WTC11 (cell line): ENCODE results near the gene TNFRSF14. TPM values are rescaled to one million over a fixed set of nuclear protein-coding genes. Genes with fewer than 3 reads are reported as not detected.
"Not testable (repeated sequence)": the region's sequence is repeated elsewhere in the genome, so short reads cannot be mapped to it uniquely, and the experiment has no call there.

Experiments
- ATAC-seq: fragments of 200-7000 bp; cut with Tn5 transposase; 2 replicates; pipeline ENCODE4 v1.10.0; 2021; ENCODE audit warnings: mild to moderate bottlenecking, moderate library complexity
- CTCF ChIA-PET: fragments of 300-600 bp; sonication (Branson Sonifier 250); formaldehyde crosslinking; loops from one replicate; lab custom pipeline; 2021; ENCODE audit warnings: antibody characterized with exemption; lab: Charles Lee
- POLR2A ChIA-PET: fragments of 350-600 bp; sonication (Branson Sonifier 250); formaldehyde crosslinking; loops from one replicate; lab custom pipeline; 2021; ENCODE audit warnings: antibody characterized with exemption; lab: Charles Lee
- DNase-seq: peaks from one replicate; pipeline ENCODE4 v3.0.0; 2021; ENCODE audit warnings: low spot score
- H3K27ac Mint-ChIP-seq: 2 replicates; pipeline ENCODE4 v1.8.0; 2021; ENCODE audit warnings: mixed read lengths
- H3K27me3 Mint-ChIP-seq: 2 replicates; pipeline ENCODE4 v1.8.0; 2021; ENCODE audit warnings: low read depth, mild to moderate bottlenecking, moderate library complexity, mixed read lengths
- H3K36me3 Mint-ChIP-seq: 2 replicates; pipeline ENCODE4 v1.8.0; 2021; ENCODE audit warnings: mixed read lengths
- H3K4me1 Mint-ChIP-seq: 2 replicates; pipeline ENCODE4 v1.8.0; 2022; ENCODE audit warnings: mixed read lengths
- H3K4me3 Mint-ChIP-seq: 2 replicates; pipeline ENCODE4 v1.8.0; 2021; ENCODE audit warnings: mild to moderate bottlenecking, moderate library complexity, mixed read lengths
- H3K9me3 Mint-ChIP-seq: 2 replicates; pipeline ENCODE4 v1.8.0; 2021; ENCODE audit warnings: mixed read lengths
- ATF1 ChIP-seq: sonication (generic); formaldehyde crosslinking; IDR thresholded peaks from 2 replicates; pipeline ENCODE4 v1.8.1; 2023; ENCODE audit warnings: mild to moderate bottlenecking, moderate library complexity, missing genetic modification reagents
- CBFB ChIP-seq: sonication (generic); formaldehyde crosslinking; IDR thresholded peaks from 2 replicates; pipeline ENCODE4 v1.8.1; 2022; ENCODE audit warnings: mild to moderate bottlenecking, low read depth, missing genetic modification reagents
- CREB1 ChIP-seq: sonication (generic); formaldehyde crosslinking; IDR thresholded peaks from 2 replicates; pipeline ENCODE4 v1.8.0; 2023; ENCODE audit warnings: mild to moderate bottlenecking, missing genetic modification reagents
- CTCF ChIP-seq: fragments of 200-600 bp; IDR thresholded peaks from 2 replicates; pipeline ENCODE4 v1.8.0; 2022; ENCODE audit warnings: antibody characterized with exemption
- ESRRA ChIP-seq: sonication (generic); formaldehyde crosslinking; IDR thresholded peaks from 2 replicates; pipeline ENCODE4 v1.8.1; 2022; ENCODE audit warnings: mild to moderate bottlenecking, missing genetic modification reagents, borderline replicate concordance
- GTF2I ChIP-seq: fragments of 250-450 bp; sonication (Bioruptor Pico); conservative IDR thresholded peaks from 2 replicates; pipeline ENCODE4 v1.4.0; 2021; ENCODE audit warnings: mild to moderate bottlenecking
- HMGA2 ChIP-seq: fragments of 250-450 bp; sonication (Bioruptor Pico); IDR thresholded peaks from 2 replicates; pipeline ENCODE4 v1.4.0; 2021; ENCODE audit warnings: mild to moderate bottlenecking, moderate library complexity
- IRF1 ChIP-seq: sonication (generic); formaldehyde crosslinking; IDR thresholded peaks from 2 replicates; pipeline ENCODE4 v1.8.0; 2023; ENCODE audit warnings: missing genetic modification reagents
- IRF2 ChIP-seq: sonication (generic); formaldehyde crosslinking; IDR thresholded peaks from 2 replicates; pipeline ENCODE4 v1.8.0; 2022; ENCODE audit warnings: low read depth, missing genetic modification reagents, borderline replicate concordance
- KAT7 ChIP-seq: sonication (generic); formaldehyde crosslinking; IDR thresholded peaks from 2 replicates; pipeline ENCODE4 v1.8.1; 2023; ENCODE audit warnings: missing genetic modification reagents, mild to moderate bottlenecking, borderline replicate concordance
- MAX ChIP-seq: sonication (generic); formaldehyde crosslinking; IDR thresholded peaks from 2 replicates; pipeline ENCODE4 v1.8.0; 2022; ENCODE audit warnings: mild to moderate bottlenecking, missing genetic modification reagents
- MLX ChIP-seq: sonication (generic); formaldehyde crosslinking; IDR thresholded peaks from 2 replicates; pipeline ENCODE4 v1.8.1; 2023; ENCODE audit warnings: mild to moderate bottlenecking, missing genetic modification reagents, moderate library complexity
- SP1 ChIP-seq: sonication (generic); formaldehyde crosslinking; conservative IDR thresholded peaks from 2 replicates; pipeline ENCODE4 v1.8.1; 2022; ENCODE audit warnings: missing genetic modification reagents
- ZBTB21 ChIP-seq: sonication (generic); formaldehyde crosslinking; IDR thresholded peaks from 2 replicates; pipeline ENCODE4 v1.8.1; 2023; ENCODE audit warnings: mild to moderate bottlenecking, missing genetic modification reagents, borderline replicate concordance
- ZNF263 ChIP-seq: sonication (generic); formaldehyde crosslinking; IDR thresholded peaks from 2 replicates; pipeline ENCODE4 v1.8.1; 2022; ENCODE audit warnings: low read depth, mild to moderate bottlenecking, moderate library complexity, missing genetic modification reagents
- total RNA-seq: library from RNA; stranded (reverse); gene quantifications from 3 replicates; pipeline ENCODE4 v1.2.3, GENCODE V29; 2021
- TF ChIP-seq, protein P1 (sequence below): sonication (generic); formaldehyde crosslinking; IDR thresholded peaks from 2 replicates; pipeline ENCODE4 v1.8.1; 2022; ENCODE audit warnings: missing genetic modification reagents, borderline replicate concordance
- TF ChIP-seq, protein P2 (sequence below): fragments of 250-450 bp; sonication (Bioruptor Pico); conservative IDR thresholded peaks from 2 replicates; pipeline ENCODE4 v1.9.0; 2021; ENCODE audit warnings: mild to moderate bottlenecking
- TF ChIP-seq, protein P3 (sequence below): fragments of 250-450 bp; sonication (Bioruptor Pico); IDR thresholded peaks from 2 replicates; pipeline ENCODE4 v1.9.0; 2021; ENCODE audit warnings: mild to moderate bottlenecking
- TF ChIP-seq, protein P4 (sequence below): fragments of 250-450 bp; sonication (Bioruptor Pico); IDR thresholded peaks from 2 replicates; pipeline ENCODE4 v1.9.0; 2021; ENCODE audit warnings: mild to moderate bottlenecking

The TNFRSF14 gene
- total RNA-seq, 1 experiment from 2014 or later = 0.87 TPM

DNA sequence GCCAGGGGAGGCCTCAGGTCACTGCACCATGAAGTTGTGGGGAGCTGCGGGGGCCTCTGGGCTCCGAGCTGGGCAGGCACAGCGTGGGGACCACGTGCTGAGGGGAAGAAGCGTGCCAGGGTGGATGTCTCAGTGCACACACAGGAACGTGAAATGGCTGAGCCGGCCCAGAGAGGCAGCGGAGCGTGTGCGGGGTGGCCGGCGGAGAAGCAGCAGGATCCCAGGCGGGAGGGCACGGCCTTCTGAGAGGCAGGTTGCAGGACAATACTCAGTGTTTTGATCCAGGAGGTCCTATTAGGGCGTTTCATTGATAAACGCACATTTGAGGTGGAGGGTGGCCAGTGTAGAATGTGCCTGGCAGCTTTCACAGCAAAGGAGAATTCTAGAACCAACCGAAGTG lies 12.9 kb downstream of the TNFRSF14 start (continued):
- TF ChIP-seq, protein P1, sequence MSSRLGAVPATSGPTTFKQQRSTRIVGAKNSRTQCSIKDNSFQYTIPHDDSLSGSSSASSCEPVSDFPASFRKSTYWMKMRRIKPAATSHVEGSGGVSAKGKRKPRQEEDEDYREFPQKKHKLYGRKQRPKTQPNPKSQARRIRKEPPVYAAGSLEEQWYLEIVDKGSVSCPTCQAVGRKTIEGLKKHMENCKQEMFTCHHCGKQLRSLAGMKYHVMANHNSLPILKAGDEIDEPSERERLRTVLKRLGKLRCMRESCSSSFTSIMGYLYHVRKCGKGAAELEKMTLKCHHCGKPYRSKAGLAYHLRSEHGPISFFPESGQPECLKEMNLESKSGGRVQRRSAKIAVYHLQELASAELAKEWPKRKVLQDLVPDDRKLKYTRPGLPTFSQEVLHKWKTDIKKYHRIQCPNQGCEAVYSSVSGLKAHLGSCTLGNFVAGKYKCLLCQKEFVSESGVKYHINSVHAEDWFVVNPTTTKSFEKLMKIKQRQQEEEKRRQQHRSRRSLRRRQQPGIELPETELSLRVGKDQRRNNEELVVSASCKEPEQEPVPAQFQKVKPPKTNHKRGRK (CRISPR knock-in tag) = no peak
- TF ChIP-seq, protein P2, sequence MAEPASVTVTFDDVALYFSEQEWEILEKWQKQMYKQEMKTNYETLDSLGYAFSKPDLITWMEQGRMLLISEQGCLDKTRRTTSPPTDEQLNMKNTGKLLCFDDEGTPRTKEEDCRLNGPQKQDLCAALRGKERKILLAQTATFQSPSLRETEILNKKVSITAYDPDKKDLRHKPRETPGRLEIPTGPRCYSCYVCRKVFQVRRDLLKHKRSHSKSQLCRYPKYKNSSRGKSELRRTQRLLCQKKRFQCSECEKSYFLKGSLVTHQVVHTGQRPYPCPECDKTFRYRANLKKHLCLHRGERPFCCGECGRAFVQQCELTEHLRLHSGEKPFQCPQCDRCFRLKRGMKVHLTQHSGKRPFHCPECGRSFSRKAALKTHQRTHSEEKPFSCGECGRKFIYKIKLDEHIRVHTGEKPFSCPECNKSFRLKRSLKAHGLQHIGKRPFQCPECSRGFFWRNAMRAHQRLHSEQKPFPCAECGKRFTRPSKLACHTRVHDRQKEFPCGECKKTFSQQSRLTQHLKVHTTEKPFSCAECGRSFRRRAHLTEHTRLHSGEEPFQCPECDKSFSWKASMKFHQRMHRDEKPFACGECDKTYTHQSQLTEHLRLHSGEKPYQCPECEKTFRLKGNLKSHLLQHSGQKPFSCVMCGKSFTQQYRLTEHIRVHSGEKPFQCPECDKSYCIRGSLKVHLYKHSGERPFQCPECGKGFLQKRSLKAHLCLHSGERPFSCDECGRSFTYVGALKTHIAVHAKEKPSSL (CRISPR knock-in tag) = no peak
- TF ChIP-seq SP1 (CRISPR knock-in tag) = no peak
- TF ChIP-seq, protein P3, sequence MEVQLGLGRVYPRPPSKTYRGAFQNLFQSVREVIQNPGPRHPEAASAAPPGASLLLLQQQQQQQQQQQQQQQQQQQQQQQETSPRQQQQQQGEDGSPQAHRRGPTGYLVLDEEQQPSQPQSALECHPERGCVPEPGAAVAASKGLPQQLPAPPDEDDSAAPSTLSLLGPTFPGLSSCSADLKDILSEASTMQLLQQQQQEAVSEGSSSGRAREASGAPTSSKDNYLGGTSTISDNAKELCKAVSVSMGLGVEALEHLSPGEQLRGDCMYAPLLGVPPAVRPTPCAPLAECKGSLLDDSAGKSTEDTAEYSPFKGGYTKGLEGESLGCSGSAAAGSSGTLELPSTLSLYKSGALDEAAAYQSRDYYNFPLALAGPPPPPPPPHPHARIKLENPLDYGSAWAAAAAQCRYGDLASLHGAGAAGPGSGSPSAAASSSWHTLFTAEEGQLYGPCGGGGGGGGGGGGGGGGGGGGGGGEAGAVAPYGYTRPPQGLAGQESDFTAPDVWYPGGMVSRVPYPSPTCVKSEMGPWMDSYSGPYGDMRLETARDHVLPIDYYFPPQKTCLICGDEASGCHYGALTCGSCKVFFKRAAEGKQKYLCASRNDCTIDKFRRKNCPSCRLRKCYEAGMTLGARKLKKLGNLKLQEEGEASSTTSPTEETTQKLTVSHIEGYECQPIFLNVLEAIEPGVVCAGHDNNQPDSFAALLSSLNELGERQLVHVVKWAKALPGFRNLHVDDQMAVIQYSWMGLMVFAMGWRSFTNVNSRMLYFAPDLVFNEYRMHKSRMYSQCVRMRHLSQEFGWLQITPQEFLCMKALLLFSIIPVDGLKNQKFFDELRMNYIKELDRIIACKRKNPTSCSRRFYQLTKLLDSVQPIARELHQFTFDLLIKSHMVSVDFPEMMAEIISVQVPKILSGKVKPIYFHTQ (CRISPR knock-in tag) = no peak

DNA sequence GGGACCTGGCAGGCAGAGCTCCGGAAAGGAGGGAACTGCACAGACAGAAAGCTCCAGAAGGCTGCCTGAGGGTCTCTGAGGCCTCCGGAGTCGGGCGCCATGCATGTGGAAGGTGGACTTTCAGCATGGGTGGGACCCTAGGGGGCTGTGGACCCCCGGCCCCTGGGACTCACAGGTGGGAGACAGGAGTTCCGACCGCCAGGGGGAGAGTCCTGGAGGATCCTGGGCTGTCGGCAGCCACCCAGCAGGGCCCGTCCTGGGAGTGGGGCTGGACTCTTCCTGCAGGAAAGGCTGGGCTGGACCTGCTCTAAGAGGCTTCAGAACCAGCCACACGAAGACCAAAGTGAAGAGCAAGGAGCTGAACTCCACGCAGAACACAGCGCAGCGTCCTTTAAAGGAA lies 13.5 kb downstream of the TNFRSF14 start:
- H3K4me3 Mint-ChIP-seq, ATAC-seq, H3K4me1 Mint-ChIP-seq, H3K27ac Mint-ChIP-seq, DNase-seq, POLR2A ChIA-PET: not testable (repeated sequence)
- CTCF ChIA-PET = interaction anchor here (1.0 kb wide), 1 partner anchor 254 kb away, joined by 3 read pairs; no protein-coding TSS in a partner anchor
- H3K27me3 Mint-ChIP-seq = peaks cover 11% of the 10 kb centered on the region; the same call in 1 of the 2 replicates
- H3K9me3 Mint-ChIP-seq = peaks cover 21% of the 10 kb centered on the region
- peaks cover 13% of the 10 kb centered on the region; the same call in 1 of the 2 replicates for H3K36me3 Mint-ChIP-seq

GRCh38 chr1:2570332-2570731 lies 14.2 kb downstream of the TNFRSF14 start:
- H3K27me3 Mint-ChIP-seq = peaks cover 11% of the 10 kb centered on the region; the same call in 1 of the 2 replicates
- no peak overlapping the region for H3K27ac Mint-ChIP-seq
- peaks cover 13% of the 10 kb centered on the region; the same call in 1 of the 2 replicates for H3K36me3 Mint-ChIP-seq
- H3K9me3 Mint-ChIP-seq = peaks cover 21% of the 10 kb centered on the region
- ChIA-PET CTCF (interaction anchor here (1.0 kb wide), 1 partner anchor 255 kb away, joined by 3 read pairs; no protein-coding TSS in a partner anchor), POLR2A (no interaction called here)
- DNase-seq (no peak), ATAC-seq (no peak)
- H3K4me1 Mint-ChIP-seq = no peaks in the 10 kb centered on the region
- no peak overlapping the region for H3K4me3 Mint-ChIP-seq
- TF ChIP-seq HMGA2 (CRISPR knock-in tag) (no peak), ATF1 (CRISPR knock-in tag) (no peak), MLX (CRISPR knock-in tag) (no peak), CBFB (CRISPR knock-in tag) (no peak), CTCF (no peak), ZNF263 (CRISPR knock-in tag) (no peak), IRF1 (CRISPR knock-in tag) (no peak), GTF2I (CRISPR knock-in tag) (no peak), IRF2 (CRISPR knock-in tag) (no peak), ESRRA (CRISPR knock-in tag) (no peak), MAX (CRISPR knock-in tag) (no peak), CREB1 (CRISPR knock-in tag) (no peak), ZBTB21 (CRISPR knock-in tag) (no peak), KAT7 (CRISPR knock-in tag) (no peak)
- TF ChIP-seq, protein P2 (CRISPR knock-in tag) = no peak
- TF ChIP-seq, protein P4, sequence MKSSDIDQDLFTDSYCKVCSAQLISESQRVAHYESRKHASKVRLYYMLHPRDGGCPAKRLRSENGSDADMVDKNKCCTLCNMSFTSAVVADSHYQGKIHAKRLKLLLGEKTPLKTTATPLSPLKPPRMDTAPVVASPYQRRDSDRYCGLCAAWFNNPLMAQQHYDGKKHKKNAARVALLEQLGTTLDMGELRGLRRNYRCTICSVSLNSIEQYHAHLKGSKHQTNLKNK = no peak
